Coronary artery (tissue), 2 donors: ENCODE measurements around the gene SENP6.

Source experiments
- DNase-seq: peaks from one replicate; pipeline ENCODE4 v3.0.0-alpha.2; 2017; ENCODE audit warnings: low spot score
- H3K27ac ChIP-seq, 2 donors: fragments of 200-600 bp; sonication (generic); one replicate each; pipeline ENCODE4 v1.5.1; 2016 to 2019
- H3K4me3 ChIP-seq: fragments of 200-600 bp; sonication (generic); 2 replicates; pipeline ENCODE4 v1.5.1; 2016; ENCODE audit warnings: mild to moderate bottlenecking, moderate library complexity
- CTCF ChIP-seq: fragments of 200-600 bp; sonication (generic); IDR thresholded peaks from one replicate; pipeline ENCODE4 v1.5.1; 2019; ENCODE audit warnings: antibody characterized with exemption

The SENP6 gene

GRCh38 chr6:75760320-75760719 lies 158.6 kb downstream of the SENP6 start:
- TF ChIP-seq CTCF: no peak
- H3K27ac ChIP-seq: no peak overlapping the region

DNA sequence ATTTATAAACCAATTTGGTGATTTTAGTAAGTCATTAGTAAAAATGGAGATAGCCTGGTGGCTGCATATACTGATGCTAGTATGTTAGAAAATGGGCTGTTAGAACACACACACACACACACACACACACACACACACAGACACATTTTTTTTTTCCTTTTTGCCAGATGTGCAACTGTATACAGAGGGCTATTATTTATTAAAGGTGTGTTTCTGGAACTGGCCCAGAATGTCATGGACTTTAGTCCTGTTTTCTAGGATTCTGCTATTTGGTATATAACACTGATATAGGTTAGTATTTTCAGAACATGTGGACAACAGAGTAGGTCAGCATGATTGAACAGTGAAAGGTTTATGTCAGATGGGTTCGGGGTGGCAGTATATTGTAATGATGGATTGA lies 159.8 kb downstream of the SENP6 start:
- Histone ChIP-seq H3K4me3 (no peak overlapping the region), H3K27ac (no peak overlapping the region)
- DNase-seq: no peak
- no peak for TF ChIP-seq CTCF

More at GRCh38 chr6:75760320-75760719, 158.6 kb downstream of the SENP6 start:
- no peak overlapping the region for H3K4me3 ChIP-seq
- DNase-seq: no peak

- Histone ChIP-seq H3K4me3 (no peak overlapping the region), H3K27ac (no peak overlapping the region)
- no peak for DNase-seq
- TF ChIP-seq CTCF: no peak
Observed at GRCh38 chr6:75762063-75762462, 160.4 kb downstream of the SENP6 start.

DNA sequence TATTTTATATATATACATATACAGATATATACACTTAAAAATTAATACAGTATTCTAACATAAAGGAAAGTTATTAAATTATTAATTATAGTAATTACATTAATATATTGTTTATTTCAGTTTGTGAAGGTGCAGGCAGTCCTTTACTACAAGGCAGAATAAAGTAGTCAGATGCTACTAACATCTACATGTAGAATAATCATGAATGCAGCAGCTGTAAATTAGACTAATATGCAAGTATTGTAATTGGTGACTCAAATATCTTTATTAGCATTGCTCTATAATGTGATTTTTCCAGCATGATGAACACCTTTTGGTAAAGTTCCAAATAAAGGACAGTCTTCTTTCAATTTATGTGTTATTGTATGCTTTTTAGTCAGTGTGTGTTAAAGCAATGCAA lies 164.7 kb downstream of the SENP6 start:
- TF ChIP-seq CTCF: no peak
- Histone ChIP-seq H3K4me3 (no peak overlapping the region), H3K27ac (no peak overlapping the region)
- no peak for DNase-seq
